ENCODE results near the gene RDH11.
"Not testable (repeated sequence)": the region's sequence is repeated elsewhere in the genome, so short reads cannot be mapped to it uniquely, and the experiment has no call there.

- not testable (repeated sequence) for TF ChIP-seq CTCF (IDR thresholded peaks at IDR 0.05; ENCODE audit: insufficient read depth, low read length); POLR2AphosphoS5 (IDR thresholded peaks at IDR 0.05; ENCODE audit: low read depth)
These were observed 13.8 kb upstream of the RDH11 start for GRCh38 chr14:67709346-67709745.
